Smooth muscle cell of trachea (primary cell): Measurements from ENCODE around the gene RIT2. TPM values are rescaled to one million over a fixed set of nuclear protein-coding genes. Genes with fewer than 3 reads are reported as not detected.

Experiments used
- total RNA-seq: library from RNA; depleted of rRNA; stranded (reverse); fragments of >200 nt; gene quantifications from 2 replicates; pipeline ENCODE4 v1.2.1, GENCODE V29; 2014

RIT2 gene
- total RNA-seq, result not detected in 2 replicates

DNA sequence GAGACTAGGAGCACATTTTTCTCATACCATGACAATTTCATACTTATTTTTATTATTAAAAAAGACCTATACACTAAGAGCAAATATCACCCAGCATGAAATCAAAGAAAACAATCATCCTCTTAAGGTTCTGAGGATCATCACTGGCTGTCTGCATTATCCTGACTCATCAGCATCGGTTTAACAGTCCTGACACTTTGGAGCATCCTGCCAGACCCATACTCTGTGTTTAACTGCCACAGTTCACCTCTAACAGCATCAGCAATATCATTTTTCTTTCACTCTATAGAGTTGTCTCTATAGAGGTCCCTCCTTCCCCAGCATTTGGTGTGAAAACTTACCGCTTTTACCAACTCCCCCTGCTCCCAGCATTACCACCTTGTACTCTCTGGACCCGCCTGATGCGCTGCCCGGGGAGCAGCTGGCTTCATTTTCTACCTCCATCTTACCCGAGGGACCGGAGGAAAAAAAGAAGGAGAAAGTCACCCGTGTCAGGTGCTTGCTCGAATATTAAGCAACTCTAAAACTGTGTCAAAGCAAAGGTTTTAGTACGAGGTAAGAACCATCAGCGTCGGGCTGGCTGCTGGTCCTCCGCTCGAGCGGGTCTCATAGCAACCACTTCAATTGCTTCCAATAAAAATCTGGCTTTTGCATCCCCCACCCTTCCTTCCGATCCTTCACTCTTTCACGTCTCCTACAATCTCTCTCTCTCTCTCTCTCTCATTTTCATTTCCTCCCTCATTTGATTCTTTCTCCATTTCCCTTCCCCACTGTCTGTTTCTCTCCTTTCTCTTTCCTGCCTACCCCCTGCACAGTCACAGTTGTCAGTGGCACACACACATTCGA is at the start of gene RIT2:
TSS of gene RIT2 (minus strand) at position 610 of the 846 bp plus-strand sequence.

Other genes starting within 250 kb of the RIT2 start
- not detected in 2 replicates for gene SYT4, start 161.8 kb upstream of the RIT2 start, total RNA-seq